A549 treated with ZK216348 at 1 μM for 4 hours (cell line): ENCODE results near the gene TSG101. TPM values are rescaled to one million over a fixed set of nuclear protein-coding genes. Genes with fewer than 3 reads are reported as not detected.

Source experiments
- total RNA-seq: library from RNA; stranded (reverse); fragments of 200-300 nt; extraction: Qiagen RNA extraction; gene quantifications from 5 replicates; pipeline ENCODE4 v1.2.3, GENCODE V29; 2022; ENCODE audit warnings: low read depth

Gene TSG101
- 90.6 to 126 TPM (median 110 TPM) in 5 replicates for total RNA-seq

GRCh38 chr11:18526521-18527296 is at the start of gene TSG101:
TSG101 (minus strand) TSS chr11:18526942; CDS start chr11:18526816, 126 bp downstream.

GRCh38 chr11:18455686-18456372 is 70.9 kb downstream of the TSG101 start, which contains the start of gene LDHAL6A:
LDHAL6A (plus strand) TSS chr11:18455856; CDS start chr11:18456681, 825 bp downstream.

Other genes with a start within 250 kb of the TSG101 start
- 12.3 to 16.0 TPM (median 13.3 TPM) in 5 replicates for gene HPS5, start 204.8 kb downstream of the TSG101 start, total RNA-seq
- 33.0 to 41.2 TPM (median 34.1 TPM) in 5 replicates for gene GTF2H1, start 204.4 kb downstream of the TSG101 start, total RNA-seq
- gene LDHA, start 132.4 kb downstream of the TSG101 start, total RNA-seq, result 2,730 to 4,065 TPM (median 2,807 TPM) in 5 replicates
- 0.13 to 0.21 TPM (median 0.18 TPM) in 3 of 5 replicates, not detected in the others for gene LDHC, start 114.6 kb downstream of the TSG101 start, total RNA-seq
- not detected in 5 replicates for gene LDHAL6A, start 71.1 kb downstream of the TSG101 start, total RNA-seq
- gene UEVLD, start 61.8 kb upstream of the TSG101 start, total RNA-seq, result 16.2 to 27.2 TPM (median 19.8 TPM) in 5 replicates
- gene MISFA, start 72.8 kb upstream of the TSG101 start, total RNA-seq, result 2.2 to 4.8 TPM (median 2.4 TPM) in 5 replicates
- gene SPTY2D1, start 107.4 kb upstream of the TSG101 start, total RNA-seq, result 15.5 to 20.5 TPM (median 18.2 TPM) in 5 replicates
- gene TMEM86A, start 171.8 kb upstream of the TSG101 start, total RNA-seq, result 0.29 to 0.56 TPM (median 0.47 TPM) in 5 replicates
- gene IGSF22, start 199.2 kb upstream of the TSG101 start, total RNA-seq, result not detected in 5 replicates